ENCODE measurements around the gene TTPAL. TPM values are rescaled to one million over a fixed set of nuclear protein-coding genes. Genes with fewer than 3 reads are reported as not detected.

TTPAL gene
- total and polyA plus RNA-seq, 2 donors (not counting 1 experiment from before 2014, with no cell fraction given): 11.9 to 12.6 TPM

- Histone ChIP-seq H3K9me3 (ENCODE audit: control insufficient read depth, insufficient read depth, low read depth, low read length) (no peaks in the 10 kb centered on the region), H2AFZ (ENCODE audit: low read length) (no peak overlapping the region), H3K79me2 (ENCODE audit: control insufficient read depth, insufficient read depth, low read length) (no peaks in the 10 kb centered on the region), H3K27me3 (ENCODE audit: control insufficient read depth, insufficient read depth, low read length) (no peaks in the 10 kb centered on the region), H3K4me2 (ENCODE audit: extremely low read depth, insufficient read depth, low read length) (no peak overlapping the region), H3K36me3 (ENCODE audit: control insufficient read depth, insufficient read depth, low read length) (peaks cover 9% of the 10 kb centered on the region), H4K20me1 (ENCODE audit: control insufficient read depth, extremely low read depth, insufficient read depth, low read length) (no peaks in the 10 kb centered on the region), H3K27ac (ENCODE audit: insufficient read depth, low read length) (no peak overlapping the region), H3K4me3 (replicated peaks in 1 of 4; ENCODE audit: control extremely low read depth in 1 of 4, insufficient read depth in 1 of 4, low read depth in 3 of 4, low read length in 4 of 4) (no peak overlapping the region), H3K4me1 (ENCODE audit: control insufficient read depth, extremely low read depth, insufficient read depth, low read length) (peaks cover 22% of the 10 kb centered on the region), H3K9ac (ENCODE audit: insufficient read depth, low read length) (no peak overlapping the region)
- TF ChIP-seq CTCF (conservative IDR thresholded peaks at IDR 0.05 in 1 of 2, IDR thresholded peaks at IDR 0.05 in 1 of 2; ENCODE audit: low read depth in 1 of 2, low read length in 2 of 2) (no peak), EZH2 (IDR thresholded peaks at IDR 0.05; ENCODE audit: low read length, missing control alignments) (no peak)
- no peak for DNase-seq (ENCODE audit: low read depth in 2 of 2)
Observed at GRCh38 chr20:44500221-44500620, 24.5 kb downstream of the TTPAL start.

GRCh38 chr20:44501448-44501847 is 25.8 kb downstream of the TTPAL start:
- H3K27me3 ChIP-seq (ENCODE audit: control insufficient read depth, insufficient read depth, low read length): no peaks in the 10 kb centered on the region
- no peak overlapping the region for H3K9ac ChIP-seq (ENCODE audit: insufficient read depth, low read length)
- H2AFZ ChIP-seq (ENCODE audit: low read length): no peak overlapping the region
- H3K4me2 ChIP-seq (ENCODE audit: extremely low read depth, insufficient read depth, low read length): no peak overlapping the region
- no peaks in the 10 kb centered on the region for H3K9me3 ChIP-seq (ENCODE audit: control insufficient read depth, insufficient read depth, low read depth, low read length)
- peak in 1 of 2 donors; percentile 91 for DNase-seq (ENCODE audit: low read depth in 2 of 2)
- H4K20me1 ChIP-seq (ENCODE audit: control insufficient read depth, extremely low read depth, insufficient read depth, low read length): no peaks in the 10 kb centered on the region
- no peaks in the 10 kb centered on the region for H3K79me2 ChIP-seq (ENCODE audit: control insufficient read depth, insufficient read depth, low read length)
- no peak overlapping the region for H3K4me3 ChIP-seq (replicated peaks in 1 of 4; ENCODE audit: control extremely low read depth in 1 of 4, insufficient read depth in 1 of 4, low read depth in 3 of 4, low read length in 4 of 4)
- H3K36me3 ChIP-seq (ENCODE audit: control insufficient read depth, insufficient read depth, low read length): peaks cover 9% of the 10 kb centered on the region
- TF ChIP-seq CTCF (conservative IDR thresholded peaks at IDR 0.05 in 1 of 2, IDR thresholded peaks at IDR 0.05 in 1 of 2; ENCODE audit: low read depth in 1 of 2, low read length in 2 of 2): no peak
- TF ChIP-seq EZH2 (IDR thresholded peaks at IDR 0.05; ENCODE audit: low read length, missing control alignments): no peak
- no peak overlapping the region for H3K27ac ChIP-seq (ENCODE audit: insufficient read depth, low read length)
- peaks cover 13% of the 10 kb centered on the region for H3K4me1 ChIP-seq (ENCODE audit: control insufficient read depth, extremely low read depth, insufficient read depth, low read length)

GRCh38 chr20:44502968-44503367 is 27.3 kb downstream of the TTPAL start:
- Histone ChIP-seq H3K4me1 (ENCODE audit: control insufficient read depth, extremely low read depth, insufficient read depth, low read length) (peaks cover 2% of the 10 kb centered on the region), H3K79me2 (ENCODE audit: control insufficient read depth, insufficient read depth, low read length) (no peaks in the 10 kb centered on the region), H3K27me3 (ENCODE audit: control insufficient read depth, insufficient read depth, low read length) (no peaks in the 10 kb centered on the region), H3K9ac (ENCODE audit: insufficient read depth, low read length) (no peak overlapping the region), H3K4me3 (replicated peaks in 1 of 4; ENCODE audit: control extremely low read depth in 1 of 4, insufficient read depth in 1 of 4, low read depth in 3 of 4, low read length in 4 of 4) (no peak overlapping the region), H3K27ac (ENCODE audit: insufficient read depth, low read length) (no peak overlapping the region), H3K9me3 (ENCODE audit: control insufficient read depth, insufficient read depth, low read depth, low read length) (no peaks in the 10 kb centered on the region), H3K36me3 (ENCODE audit: control insufficient read depth, insufficient read depth, low read length) (peaks cover 9% of the 10 kb centered on the region), H4K20me1 (ENCODE audit: control insufficient read depth, extremely low read depth, insufficient read depth, low read length) (no peaks in the 10 kb centered on the region), H2AFZ (ENCODE audit: low read length) (no peak overlapping the region), H3K4me2 (ENCODE audit: extremely low read depth, insufficient read depth, low read length) (no peak overlapping the region)
- DNase-seq (ENCODE audit: low read depth in 2 of 2): no peak
- TF ChIP-seq EZH2 (IDR thresholded peaks at IDR 0.05; ENCODE audit: low read length, missing control alignments) (no peak), CTCF (conservative IDR thresholded peaks at IDR 0.05 in 1 of 2, IDR thresholded peaks at IDR 0.05 in 1 of 2; ENCODE audit: low read depth in 1 of 2, low read length in 2 of 2) (no peak)

Data from fibroblast of lung (primary cell).